ENCODE measurements around the gene ERGIC1. TPM values are rescaled to one million over a fixed set of nuclear protein-coding genes. Genes with fewer than 3 reads are reported as not detected.
A peak's percentile ranks its signal among the peaks of the same experiment; 100 is the strongest.

Gene ERGIC1
- total and polyA plus RNA-seq, 10 of the 15 experiments (the other 5 are each of a cell fraction or from before 2014, with no cell fraction given) = 8.8 to 104 (median 76.3) TPM

DNA sequence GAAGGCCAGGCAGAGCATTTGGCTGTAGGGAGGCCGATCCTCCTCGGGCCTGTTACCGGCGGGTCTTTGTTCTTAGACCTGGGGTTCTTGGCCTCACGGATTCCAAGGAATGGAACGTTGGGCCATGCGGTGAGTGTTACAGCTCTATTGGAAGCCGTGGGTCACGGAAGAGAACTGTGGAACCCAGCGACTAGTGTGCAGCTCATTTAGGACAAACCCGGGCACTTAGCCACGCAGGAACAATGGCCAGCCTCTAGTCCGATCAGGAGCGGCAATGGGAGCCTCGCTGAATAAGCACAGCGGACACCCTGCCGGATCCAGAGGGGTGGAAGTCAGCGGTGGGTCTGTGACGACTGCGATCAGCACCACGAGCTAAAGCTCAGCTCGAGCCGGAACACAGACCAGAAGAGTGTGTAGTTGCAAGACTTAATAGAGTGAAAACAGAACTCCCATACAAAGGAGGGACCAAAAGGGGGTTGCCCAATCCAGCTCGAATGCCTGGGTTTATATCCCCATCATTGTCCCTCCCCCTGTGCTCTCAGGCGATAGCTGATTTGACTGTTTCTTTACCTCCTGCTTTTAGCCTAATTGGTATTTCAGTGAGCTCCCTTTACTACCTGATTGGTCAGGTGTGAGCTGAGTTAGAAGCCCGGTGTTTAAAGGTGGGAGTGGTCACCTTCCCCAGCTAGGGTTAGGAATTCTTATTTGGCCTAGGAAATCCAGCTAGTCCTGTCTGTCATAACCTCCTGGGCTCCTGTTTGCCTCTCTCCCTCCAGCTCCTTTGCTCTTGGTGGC lies 71.5 kb downstream of the ERGIC1 start:
- H3K36me3 ChIP-seq (ENCODE audit: control insufficient read depth in 2 of 2, insufficient read depth in 2 of 2, low read length in 1 of 2) = peaks cover 3 to 10% of the 10 kb centered on the region in 2 experiments; a peak in 3 of 4 replicates
- FAIRE-seq (no peak), ATAC-seq (no peak), DNase-seq (ENCODE audit: low read depth, low spot score) (no peak)
- no peaks in the 10 kb centered on the region for H4K20me1 ChIP-seq (ENCODE audit: control insufficient read depth, insufficient read depth)
- intact Hi-C loops (cut with micrococcal nuclease; ENCODE audit: unreplicated experiment) (loop anchor here (5.0 kb wide), 2 partner anchors 68 to 133 kb away; partner anchors contain the start of gene DUSP1), in situ Hi-C loops (cut with MboI) (no loop called here)
- H3K9ac ChIP-seq (ENCODE audit: control insufficient read depth, insufficient read depth, low read length) = no peak overlapping the region
- ChIA-PET POLR2A (interaction anchor here (0.7 to 1.6 kb wide), 6 partner anchors 14 to 134 kb away, joined by 3 to 7 read pairs (median 4); partner anchors contain the start of gene DUSP1), CTCF (interaction anchor here (0.8 to 3.5 kb wide), 13 partner anchors 23 to 199 kb away, joined by 3 to 24 read pairs (median 3); partner anchors contain the start of gene DUSP1), RAD21 (ENCODE audit: unreplicated experiment) (interaction anchor here (1.0 to 2.3 kb wide), 7 partner anchors 9 to 711 kb away, joined by 3 to 17 read pairs (median 3); partner anchors contain the start of gene DUSP1), SMC1A (ENCODE audit: uncharacterized antibody, unreplicated experiment) (interaction anchor here (0.9 to 2.3 kb wide), 9 partner anchors 23 to 188 kb away, joined by 3 to 9 read pairs (median 3); partner anchors contain the start of gene DUSP1)
- TF ChIP-seq FOXK2 (IDR thresholded peaks at IDR 0.05) (no peak), YY1 (IDR thresholded peaks at IDR 0.05; ENCODE audit: low read depth, low read length) (no peak)
- TF ChIP-seq, protein P1, sequence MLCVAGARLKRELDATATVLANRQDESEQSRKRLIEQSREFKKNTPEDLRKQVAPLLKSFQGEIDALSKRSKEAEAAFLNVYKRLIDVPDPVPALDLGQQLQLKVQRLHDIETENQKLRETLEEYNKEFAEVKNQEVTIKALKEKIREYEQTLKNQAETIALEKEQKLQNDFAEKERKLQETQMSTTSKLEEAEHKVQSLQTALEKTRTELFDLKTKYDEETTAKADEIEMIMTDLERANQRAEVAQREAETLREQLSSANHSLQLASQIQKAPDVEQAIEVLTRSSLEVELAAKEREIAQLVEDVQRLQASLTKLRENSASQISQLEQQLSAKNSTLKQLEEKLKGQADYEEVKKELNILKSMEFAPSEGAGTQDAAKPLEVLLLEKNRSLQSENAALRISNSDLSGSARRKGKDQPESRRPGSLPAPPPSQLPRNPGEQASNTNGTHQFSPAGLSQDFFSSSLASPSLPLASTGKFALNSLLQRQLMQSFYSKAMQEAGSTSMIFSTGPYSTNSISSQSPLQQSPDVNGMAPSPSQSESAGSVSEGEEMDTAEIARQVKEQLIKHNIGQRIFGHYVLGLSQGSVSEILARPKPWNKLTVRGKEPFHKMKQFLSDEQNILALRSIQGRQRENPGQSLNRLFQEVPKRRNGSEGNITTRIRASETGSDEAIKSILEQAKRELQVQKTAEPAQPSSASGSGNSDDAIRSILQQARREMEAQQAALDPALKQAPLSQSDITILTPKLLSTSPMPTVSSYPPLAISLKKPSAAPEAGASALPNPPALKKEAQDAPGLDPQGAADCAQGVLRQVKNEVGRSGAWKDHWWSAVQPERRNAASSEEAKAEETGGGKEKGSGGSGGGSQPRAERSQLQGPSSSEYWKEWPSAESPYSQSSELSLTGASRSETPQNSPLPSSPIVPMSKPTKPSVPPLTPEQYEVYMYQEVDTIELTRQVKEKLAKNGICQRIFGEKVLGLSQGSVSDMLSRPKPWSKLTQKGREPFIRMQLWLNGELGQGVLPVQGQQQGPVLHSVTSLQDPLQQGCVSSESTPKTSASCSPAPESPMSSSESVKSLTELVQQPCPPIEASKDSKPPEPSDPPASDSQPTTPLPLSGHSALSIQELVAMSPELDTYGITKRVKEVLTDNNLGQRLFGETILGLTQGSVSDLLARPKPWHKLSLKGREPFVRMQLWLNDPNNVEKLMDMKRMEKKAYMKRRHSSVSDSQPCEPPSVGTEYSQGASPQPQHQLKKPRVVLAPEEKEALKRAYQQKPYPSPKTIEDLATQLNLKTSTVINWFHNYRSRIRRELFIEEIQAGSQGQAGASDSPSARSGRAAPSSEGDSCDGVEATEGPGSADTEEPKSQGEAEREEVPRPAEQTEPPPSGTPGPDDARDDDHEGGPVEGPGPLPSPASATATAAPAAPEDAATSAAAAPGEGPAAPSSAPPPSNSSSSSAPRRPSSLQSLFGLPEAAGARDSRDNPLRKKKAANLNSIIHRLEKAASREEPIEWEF (IDR thresholded peaks at IDR 0.05; ENCODE audit: insufficient replicate concordance, low read depth, low read length) = no peak
- TF ChIP-seq, protein P2, sequence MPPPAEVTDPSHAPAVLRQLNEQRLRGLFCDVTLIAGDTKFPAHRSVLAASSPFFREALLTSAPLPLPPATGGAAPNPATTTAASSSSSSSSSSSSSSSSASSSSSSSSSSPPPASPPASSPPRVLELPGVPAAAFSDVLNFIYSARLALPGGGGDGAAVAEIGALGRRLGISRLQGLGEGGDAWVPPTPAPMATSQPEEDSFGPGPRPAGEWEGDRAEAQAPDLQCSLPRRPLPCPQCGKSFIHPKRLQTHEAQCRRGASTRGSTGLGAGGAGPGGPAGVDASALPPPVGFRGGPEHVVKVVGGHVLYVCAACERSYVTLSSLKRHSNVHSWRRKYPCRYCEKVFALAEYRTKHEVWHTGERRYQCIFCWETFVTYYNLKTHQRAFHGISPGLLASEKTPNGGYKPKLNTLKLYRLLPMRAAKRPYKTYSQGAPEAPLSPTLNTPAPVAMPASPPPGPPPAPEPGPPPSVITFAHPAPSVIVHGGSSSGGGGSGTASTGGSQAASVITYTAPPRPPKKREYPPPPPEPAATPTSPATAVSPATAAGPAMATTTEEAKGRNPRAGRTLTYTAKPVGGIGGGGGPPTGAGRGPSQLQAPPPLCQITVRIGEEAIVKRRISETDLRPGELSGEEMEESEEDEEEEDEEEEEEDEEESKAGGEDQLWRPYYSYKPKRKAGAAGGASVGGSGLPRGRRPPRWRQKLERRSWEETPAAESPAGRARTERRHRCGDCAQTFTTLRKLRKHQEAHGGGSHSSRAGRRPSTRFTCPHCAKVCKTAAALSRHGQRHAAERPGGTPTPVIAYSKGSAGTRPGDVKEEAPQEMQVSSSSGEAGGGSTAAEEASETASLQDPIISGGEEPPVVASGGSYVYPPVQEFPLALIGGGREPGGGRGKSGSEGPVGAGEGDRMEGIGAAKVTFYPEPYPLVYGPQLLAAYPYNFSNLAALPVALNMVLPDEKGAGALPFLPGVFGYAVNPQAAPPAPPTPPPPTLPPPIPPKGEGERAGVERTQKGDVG (CRISPR knock-in tag; IDR thresholded peaks at IDR 0.05) = no peak
- H3K4me1 ChIP-seq (ENCODE audit: control insufficient read depth, insufficient read depth, low read length) = peaks cover 19% of the 10 kb centered on the region
- no TSS peak for BruUV-seq (replicated peaks)
- H3K27me3 ChIP-seq (replicated peaks in 1 of 2; ENCODE audit: control insufficient read depth in 2 of 2, insufficient read depth in 2 of 2, low read length in 1 of 2) = no peaks in the 10 kb centered on the region
- H3K9me3 ChIP-seq (replicated peaks; ENCODE audit: control insufficient read depth, insufficient read depth, low read length) = no peaks in the 10 kb centered on the region
- H3K4me2 ChIP-seq (ENCODE audit: control insufficient read depth, insufficient read depth) = no peak overlapping the region
- H3K79me2 ChIP-seq (ENCODE audit: control insufficient read depth, insufficient read depth, low read length) = no peaks in the 10 kb centered on the region
- H3K4me3 ChIP-seq = no peak overlapping the region
- WGBS (ENCODE audit: insufficient coverage, insufficient replicate concordance, low lambda C conversion rate, missing lambda C conversion rate) = 91% methylated on average over 24 of the region's 26 CpGs
- H2AFZ ChIP-seq (ENCODE audit: control insufficient read depth, low read depth, low read length) = no peak overlapping the region
- peak overlapping the region; percentile 56; the same call in 1 of the 2 replicates for H3K27ac ChIP-seq (ENCODE audit: control insufficient read depth, insufficient read depth)
